Measurements from ENCODE around the gene UQCR10.

- TF ChIP-seq CTCF (conservative IDR thresholded peaks at IDR 0.05 in 1 of 2, IDR thresholded peaks at IDR 0.05 in 1 of 2; ENCODE audit: extremely low read depth in 1 of 2, insufficient read depth in 1 of 2, low read depth in 1 of 2, low read length in 2 of 2) (no peak), EZH2 (IDR thresholded peaks at IDR 0.05; ENCODE audit: borderline replicate concordance, low read length) (no peak)
These were observed 49.4 kb downstream of the UQCR10 start for GRCh38 chr22:29816539-29816938.
